ENCODE measurements around the gene PAQR8.

The PAQR8 gene

DNA sequence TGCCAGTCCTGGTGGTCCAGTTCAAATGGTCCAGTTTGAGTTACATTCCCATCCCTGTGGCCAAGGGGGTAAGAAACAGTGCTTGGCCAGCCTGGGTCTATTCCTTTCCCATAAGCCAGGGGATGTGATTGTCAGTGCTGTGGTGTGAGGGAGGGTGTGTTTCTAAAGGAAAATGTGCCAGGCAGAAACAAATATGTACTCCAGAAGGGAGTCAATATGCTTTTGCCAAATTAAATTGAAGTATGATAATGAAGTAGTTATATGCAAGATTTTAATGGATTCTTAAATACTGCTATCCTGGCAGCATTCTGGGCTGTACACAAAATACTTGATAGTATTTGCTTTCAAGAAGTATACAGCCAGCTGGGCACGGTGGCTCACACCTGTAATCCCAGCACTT is 16.6 kb upstream of the PAQR8 start:
- no peak for DNase-seq

DNA sequence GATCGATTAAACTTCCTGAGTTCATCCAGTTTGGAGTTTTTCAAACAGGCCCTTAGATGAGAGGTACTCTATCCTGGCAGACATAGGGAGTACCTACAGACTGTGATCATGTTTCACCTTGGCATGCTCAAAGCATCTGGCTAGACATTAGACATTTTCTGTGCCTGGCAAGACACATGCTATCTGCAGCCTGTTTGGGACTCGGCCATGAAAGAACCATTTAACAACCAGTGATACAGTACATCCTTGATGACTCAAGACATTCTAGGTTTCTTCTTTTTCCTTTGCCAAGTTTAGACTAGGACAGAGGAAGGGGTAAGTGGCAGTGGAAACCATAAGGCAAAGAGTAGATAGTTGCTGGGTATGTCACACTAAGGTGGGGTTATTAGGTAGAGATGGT is 15.4 kb upstream of the PAQR8 start:
- Histone ChIP-seq H3K9ac (ENCODE audit: low read depth, low read length) (no peak overlapping the region), H2AFZ (ENCODE audit: low read depth, low read length) (no peak overlapping the region), H3K4me2 (ENCODE audit: insufficient read depth, low read length) (no peak overlapping the region), H3K79me2 (ENCODE audit: insufficient read depth, low read length) (no peaks in the 10 kb centered on the region), H4K20me1 (ENCODE audit: insufficient read depth, low read length) (no peaks in the 10 kb centered on the region), H3K9me3 (ENCODE audit: insufficient read depth, low read length, severe bottlenecking) (no peaks in the 10 kb centered on the region), H3K4me1 (ENCODE audit: insufficient read depth, low read length) (peaks cover 9% of the 10 kb centered on the region), H3K36me3 (ENCODE audit: insufficient read depth, low read length) (no peaks in the 10 kb centered on the region), H3K27me3 (ENCODE audit: insufficient read depth, low read length, poor library complexity) (no peaks in the 10 kb centered on the region), H3K4me3 (ENCODE audit: low read depth in 1 of 2, low read length in 2 of 2) (no peak overlapping the region), H3K27ac (ENCODE audit: low read length) (no peak overlapping the region)
- ATAC-seq (ENCODE audit: insufficient read depth, low read depth), result no peak
- TF ChIP-seq EZH2 (IDR thresholded peaks at IDR 0.05; ENCODE audit: borderline replicate concordance, low read depth, low read length, severe bottlenecking), result no peak
- TF ChIP-seq, protein P1, sequence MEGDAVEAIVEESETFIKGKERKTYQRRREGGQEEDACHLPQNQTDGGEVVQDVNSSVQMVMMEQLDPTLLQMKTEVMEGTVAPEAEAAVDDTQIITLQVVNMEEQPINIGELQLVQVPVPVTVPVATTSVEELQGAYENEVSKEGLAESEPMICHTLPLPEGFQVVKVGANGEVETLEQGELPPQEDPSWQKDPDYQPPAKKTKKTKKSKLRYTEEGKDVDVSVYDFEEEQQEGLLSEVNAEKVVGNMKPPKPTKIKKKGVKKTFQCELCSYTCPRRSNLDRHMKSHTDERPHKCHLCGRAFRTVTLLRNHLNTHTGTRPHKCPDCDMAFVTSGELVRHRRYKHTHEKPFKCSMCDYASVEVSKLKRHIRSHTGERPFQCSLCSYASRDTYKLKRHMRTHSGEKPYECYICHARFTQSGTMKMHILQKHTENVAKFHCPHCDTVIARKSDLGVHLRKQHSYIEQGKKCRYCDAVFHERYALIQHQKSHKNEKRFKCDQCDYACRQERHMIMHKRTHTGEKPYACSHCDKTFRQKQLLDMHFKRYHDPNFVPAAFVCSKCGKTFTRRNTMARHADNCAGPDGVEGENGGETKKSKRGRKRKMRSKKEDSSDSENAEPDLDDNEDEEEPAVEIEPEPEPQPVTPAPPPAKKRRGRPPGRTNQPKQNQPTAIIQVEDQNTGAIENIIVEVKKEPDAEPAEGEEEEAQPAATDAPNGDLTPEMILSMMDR (IDR thresholded peaks at IDR 0.05; ENCODE audit: borderline replicate concordance, extremely low read depth, low read length, poor library complexity, severe bottlenecking), result no peak
- DNase-seq, result no peak

More for the DNA sequence above, 16.6 kb upstream of the PAQR8 start:
- Histone ChIP-seq H3K79me2 (ENCODE audit: insufficient read depth, low read length) (no peaks in the 10 kb centered on the region), H3K27me3 (ENCODE audit: insufficient read depth, low read length, poor library complexity) (no peaks in the 10 kb centered on the region), H3K4me2 (ENCODE audit: insufficient read depth, low read length) (no peak overlapping the region), H3K36me3 (ENCODE audit: insufficient read depth, low read length) (no peaks in the 10 kb centered on the region), H4K20me1 (ENCODE audit: insufficient read depth, low read length) (no peaks in the 10 kb centered on the region), H2AFZ (ENCODE audit: low read depth, low read length) (no peak overlapping the region), H3K4me3 (ENCODE audit: low read depth in 1 of 2, low read length in 2 of 2) (no peak overlapping the region), H3K4me1 (ENCODE audit: insufficient read depth, low read length) (peaks cover 9% of the 10 kb centered on the region), H3K9ac (ENCODE audit: low read depth, low read length) (no peak overlapping the region), H3K27ac (ENCODE audit: low read length) (no peak overlapping the region), H3K9me3 (ENCODE audit: insufficient read depth, low read length, severe bottlenecking) (no peaks in the 10 kb centered on the region)
- ATAC-seq (ENCODE audit: insufficient read depth, low read depth), result no peak
- no peak for TF ChIP-seq EZH2 (IDR thresholded peaks at IDR 0.05; ENCODE audit: borderline replicate concordance, low read depth, low read length, severe bottlenecking)
- TF ChIP-seq, protein P1 (IDR thresholded peaks at IDR 0.05; ENCODE audit: borderline replicate concordance, extremely low read depth, low read length, poor library complexity, severe bottlenecking), result no peak

DNA sequence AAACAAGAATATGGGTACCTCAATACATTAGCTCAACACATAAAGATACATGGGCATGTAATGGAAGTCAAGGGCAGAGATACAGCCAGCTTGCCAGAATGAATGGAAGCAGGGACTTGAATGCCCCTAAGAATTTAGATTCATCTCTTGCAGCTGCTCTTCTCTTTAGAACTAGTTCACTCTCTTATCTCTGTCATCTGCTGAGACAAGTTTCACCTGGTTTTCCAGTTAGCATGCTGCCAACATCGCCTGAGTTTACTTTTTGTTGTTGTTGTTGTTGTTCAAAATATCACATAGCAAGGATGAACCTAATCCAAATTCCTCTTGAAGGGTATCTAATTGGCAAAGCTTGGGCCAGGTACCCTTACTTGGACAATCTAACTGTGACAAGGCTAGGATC is 14.1 kb upstream of the PAQR8 start:
- H2AFZ ChIP-seq (ENCODE audit: low read depth, low read length), result no peak overlapping the region
- no peaks in the 10 kb centered on the region for H3K79me2 ChIP-seq (ENCODE audit: insufficient read depth, low read length)
- H3K9me3 ChIP-seq (ENCODE audit: insufficient read depth, low read length, severe bottlenecking), result no peaks in the 10 kb centered on the region
- H3K36me3 ChIP-seq (ENCODE audit: insufficient read depth, low read length), result no peaks in the 10 kb centered on the region
- DNase-seq, result no peak
- H4K20me1 ChIP-seq (ENCODE audit: insufficient read depth, low read length), result no peaks in the 10 kb centered on the region
- ATAC-seq (ENCODE audit: insufficient read depth, low read depth), result no peak
- no peaks in the 10 kb centered on the region for H3K27me3 ChIP-seq (ENCODE audit: insufficient read depth, low read length, poor library complexity)
- TF ChIP-seq EZH2 (IDR thresholded peaks at IDR 0.05; ENCODE audit: borderline replicate concordance, low read depth, low read length, severe bottlenecking), result no peak
- no peak overlapping the region for H3K4me3 ChIP-seq (ENCODE audit: low read depth in 1 of 2, low read length in 2 of 2)
- no peak overlapping the region for H3K4me2 ChIP-seq (ENCODE audit: insufficient read depth, low read length)
- no peak overlapping the region for H3K27ac ChIP-seq (ENCODE audit: low read length)
- peaks cover 9% of the 10 kb centered on the region for H3K4me1 ChIP-seq (ENCODE audit: insufficient read depth, low read length)
- no peak overlapping the region for H3K9ac ChIP-seq (ENCODE audit: low read depth, low read length)

DNA sequence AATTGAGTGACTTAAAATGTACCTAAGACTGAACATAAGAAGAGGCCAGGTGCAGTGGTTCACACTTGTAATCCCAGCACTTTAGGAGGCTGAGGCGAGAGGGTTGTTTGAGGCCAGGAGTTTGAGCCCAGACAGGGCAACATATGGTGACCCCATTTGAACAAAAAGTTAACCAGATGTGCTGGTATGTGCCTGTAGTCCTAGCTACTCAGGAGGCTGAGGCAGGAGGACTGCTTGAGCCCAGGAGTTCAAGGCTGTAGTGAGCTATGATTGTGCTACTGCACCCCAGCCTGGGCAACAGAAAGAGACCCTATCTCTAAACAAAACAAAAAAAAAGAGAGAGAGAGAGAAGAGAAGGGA is 10.1 kb upstream of the PAQR8 start:
- Histone ChIP-seq H3K27me3 (ENCODE audit: insufficient read depth, low read length, poor library complexity) (no peaks in the 10 kb centered on the region), H2AFZ (ENCODE audit: low read depth, low read length) (no peak overlapping the region), H3K4me3 (ENCODE audit: low read depth in 1 of 2, low read length in 2 of 2) (no peak overlapping the region), H3K27ac (ENCODE audit: low read length) (no peak overlapping the region), H3K9me3 (ENCODE audit: insufficient read depth, low read length, severe bottlenecking) (no peaks in the 10 kb centered on the region), H4K20me1 (ENCODE audit: insufficient read depth, low read length) (no peaks in the 10 kb centered on the region), H3K4me2 (ENCODE audit: insufficient read depth, low read length) (no peak overlapping the region), H3K79me2 (ENCODE audit: insufficient read depth, low read length) (no peaks in the 10 kb centered on the region), H3K9ac (ENCODE audit: low read depth, low read length) (no peak overlapping the region), H3K36me3 (ENCODE audit: insufficient read depth, low read length) (no peaks in the 10 kb centered on the region), H3K4me1 (ENCODE audit: insufficient read depth, low read length) (peaks cover 16% of the 10 kb centered on the region)
- TF ChIP-seq, protein P1 (IDR thresholded peaks at IDR 0.05; ENCODE audit: borderline replicate concordance, extremely low read depth, low read length, poor library complexity, severe bottlenecking), result no peak
- no peak for TF ChIP-seq EZH2 (IDR thresholded peaks at IDR 0.05; ENCODE audit: borderline replicate concordance, low read depth, low read length, severe bottlenecking)
- 0 out of 3 replicates have a peak, but pooled peaks have one; percentile 23 for ATAC-seq (ENCODE audit: insufficient read depth, low read depth)
- no peak for DNase-seq

Data from DND-41 (cell line).